NCI-H187 (cell line): Measurements from ENCODE around the gene SEC23A.
"Not testable (repeated sequence)": the region's sequence is repeated elsewhere in the genome, so short reads cannot be mapped to it uniquely, and the experiment has no call there.

Experiments used
- DNase-seq, 2 experiments: peaks; one replicate each; lab custom pipeline; 2025; lab: John Stamatoyannopoulos, UW

The SEC23A gene

GRCh38 chr14:39091716-39092115 is 11.3 kb downstream of the SEC23A start:
- no peak for DNase-seq

GRCh38 chr14:39090548-39091111 is 12.4 kb downstream of the SEC23A start:
- DNase-seq = no peak

- no peak for DNase-seq
Measured at GRCh38 chr14:39087493-39087892, 15.5 kb downstream of the SEC23A start.

- no peak for DNase-seq
Measured at GRCh38 chr14:39085933-39086332, 17.1 kb downstream of the SEC23A start.

- DNase-seq = no peak
Measured at GRCh38 chr14:39083127-39083526, 19.9 kb downstream of the SEC23A start.

- no peak for DNase-seq
Measured at GRCh38 chr14:39080886-39081285, 22.1 kb downstream of the SEC23A start.

- DNase-seq = no peak
Measured at GRCh38 chr14:39071096-39071495, 31.9 kb downstream of the SEC23A start.

- no peak for DNase-seq
Measured at GRCh38 chr14:39069923-39070322, 33.1 kb downstream of the SEC23A start.

- not testable (repeated sequence) for DNase-seq
Measured at GRCh38 chr14:39069169-39069805, 33.7 kb downstream of the SEC23A start.

- DNase-seq = no peak
Measured at GRCh38 chr14:39060818-39061437, 42.1 kb downstream of the SEC23A start.

- DNase-seq = peak in 1 of 2 experiments; percentile 4
Measured at GRCh38 chr14:39055786-39056474, 47.1 kb downstream of the SEC23A start.

GRCh38 chr14:39052869-39053454 is 50.1 kb downstream of the SEC23A start:
- not testable (repeated sequence) for DNase-seq

GRCh38 chr14:39050389-39050788 is 52.6 kb downstream of the SEC23A start:
- DNase-seq = no peak

GRCh38 chr14:39045889-39046288 is 57.1 kb downstream of the SEC23A start:
- not testable (repeated sequence) for DNase-seq

- DNase-seq = no peak
Measured at GRCh38 chr14:39043352-39043943, 59.6 kb downstream of the SEC23A start.

- DNase-seq = no peak
Measured at GRCh38 chr14:39040529-39040928, 62.5 kb downstream of the SEC23A start.

GRCh38 chr14:39038542-39038941 is 64.5 kb downstream of the SEC23A start:
- no peak for DNase-seq

GRCh38 chr14:39036760-39037159 is 66.3 kb downstream of the SEC23A start:
- DNase-seq = no peak

GRCh38 chr14:39035336-39035735 is 67.7 kb downstream of the SEC23A start:
- no peak for DNase-seq

GRCh38 chr14:39034481-39035296 is 68.3 kb downstream of the SEC23A start:
- DNase-seq = no peak

- no peak for DNase-seq
Measured at GRCh38 chr14:39033371-39033770, 69.7 kb downstream of the SEC23A start.
